ENCODE measurements around the gene HEXD.

HEXD gene

DNA sequence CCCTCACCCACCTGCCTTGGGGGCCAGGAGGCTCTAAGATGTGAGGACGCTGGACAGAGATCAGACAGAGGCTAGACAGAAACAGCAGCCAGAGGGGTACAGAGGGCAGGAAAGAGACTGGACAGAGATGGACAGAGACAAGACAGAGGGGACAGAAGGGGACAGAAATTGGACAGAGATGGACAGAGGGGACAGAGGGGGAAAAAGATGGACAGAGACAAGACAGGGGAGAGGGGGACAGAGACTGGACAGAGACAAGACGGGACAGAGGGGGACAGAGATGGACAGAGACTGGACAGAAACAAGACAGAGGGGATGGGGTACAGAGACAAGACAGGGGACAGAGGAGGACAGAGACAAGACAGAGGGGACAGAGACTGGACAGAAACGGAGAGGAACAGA is 30.4 kb upstream of the HEXD start:
- ATAC-seq (ENCODE audit: insufficient read depth, low read depth) (no peak), DNase-seq (no peak)
- Histone ChIP-seq H3K27me3 (ENCODE audit: insufficient read depth, low read length, poor library complexity) (no peaks in the 10 kb centered on the region), H3K9me3 (ENCODE audit: insufficient read depth, low read length, severe bottlenecking) (no peaks in the 10 kb centered on the region), H3K4me3 (ENCODE audit: low read depth in 1 of 2, low read length in 2 of 2) (no peak overlapping the region), H3K4me2 (ENCODE audit: insufficient read depth, low read length) (no peak overlapping the region), H3K27ac (ENCODE audit: low read length) (no peak overlapping the region), H4K20me1 (ENCODE audit: insufficient read depth, low read length) (no peaks in the 10 kb centered on the region), H3K79me2 (ENCODE audit: insufficient read depth, low read length) (no peaks in the 10 kb centered on the region), H3K4me1 (ENCODE audit: insufficient read depth, low read length) (no peaks in the 10 kb centered on the region), H2AFZ (ENCODE audit: low read depth, low read length) (no peak overlapping the region), H3K9ac (ENCODE audit: low read depth, low read length) (no peak overlapping the region), H3K36me3 (ENCODE audit: insufficient read depth, low read length) (peaks cover 12% of the 10 kb centered on the region)
- TF ChIP-seq CTCF (IDR thresholded peaks at IDR 0.05; ENCODE audit: borderline replicate concordance, extremely low read depth, low read length, poor library complexity, severe bottlenecking) (no peak), EZH2 (IDR thresholded peaks at IDR 0.05; ENCODE audit: borderline replicate concordance, low read depth, low read length, severe bottlenecking) (no peak)

DNA sequence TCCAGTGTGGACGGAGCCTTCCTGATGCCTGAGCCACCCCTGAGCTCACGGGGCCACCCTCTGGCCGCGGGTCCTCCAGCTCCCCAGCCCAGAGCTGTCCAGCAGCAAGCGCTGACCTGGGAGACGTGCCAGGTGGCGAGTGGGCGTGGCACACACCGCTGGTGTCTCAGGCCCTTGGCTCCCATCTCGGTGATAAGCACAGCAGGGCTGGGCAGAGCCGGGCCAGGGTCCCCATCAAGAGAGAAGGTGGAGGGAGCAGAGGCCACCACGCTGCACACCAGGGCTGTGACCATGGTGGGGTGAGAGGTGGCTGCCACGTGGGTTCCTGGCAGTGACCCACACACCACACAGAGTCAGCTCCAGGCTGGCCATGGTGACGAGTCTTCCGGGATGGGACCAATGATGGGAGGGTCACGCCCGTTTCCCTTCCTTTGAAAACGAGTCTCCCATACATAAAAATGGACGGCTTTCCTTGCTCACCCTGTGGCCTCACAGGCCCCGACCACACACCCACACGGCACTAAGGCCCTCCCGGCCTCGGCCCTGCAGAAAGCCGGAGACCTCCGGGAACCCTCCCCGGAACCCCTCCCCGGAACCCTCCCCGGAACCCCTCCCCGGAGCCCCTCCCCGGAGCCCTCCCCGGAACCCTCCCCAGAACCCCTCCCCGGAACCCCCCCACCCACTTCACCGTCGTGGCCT is 29.8 kb upstream of the HEXD start:
- DNase-seq (no peak), ATAC-seq (ENCODE audit: insufficient read depth, low read depth) (no peak; the same call in 2 of the 3 replicates)
- Histone ChIP-seq H3K9me3 (ENCODE audit: insufficient read depth, low read length, severe bottlenecking) (no peaks in the 10 kb centered on the region), H3K27me3 (ENCODE audit: insufficient read depth, low read length, poor library complexity) (no peaks in the 10 kb centered on the region), H3K4me1 (ENCODE audit: insufficient read depth, low read length) (no peaks in the 10 kb centered on the region), H3K79me2 (ENCODE audit: insufficient read depth, low read length) (no peaks in the 10 kb centered on the region), H3K9ac (ENCODE audit: low read depth, low read length) (no peak overlapping the region), H3K4me3 (ENCODE audit: low read depth in 1 of 2, low read length in 2 of 2) (no peak overlapping the region), H3K27ac (ENCODE audit: low read length) (no peak overlapping the region), H2AFZ (ENCODE audit: low read depth, low read length) (no peak overlapping the region), H4K20me1 (ENCODE audit: insufficient read depth, low read length) (no peaks in the 10 kb centered on the region), H3K4me2 (ENCODE audit: insufficient read depth, low read length) (no peak overlapping the region), H3K36me3 (ENCODE audit: insufficient read depth, low read length) (peaks cover 18% of the 10 kb centered on the region)
- no peak for TF ChIP-seq EZH2 (IDR thresholded peaks at IDR 0.05; ENCODE audit: borderline replicate concordance, low read depth, low read length, severe bottlenecking)
- no peak for TF ChIP-seq CTCF (IDR thresholded peaks at IDR 0.05; ENCODE audit: borderline replicate concordance, extremely low read depth, low read length, poor library complexity, severe bottlenecking)

DNA sequence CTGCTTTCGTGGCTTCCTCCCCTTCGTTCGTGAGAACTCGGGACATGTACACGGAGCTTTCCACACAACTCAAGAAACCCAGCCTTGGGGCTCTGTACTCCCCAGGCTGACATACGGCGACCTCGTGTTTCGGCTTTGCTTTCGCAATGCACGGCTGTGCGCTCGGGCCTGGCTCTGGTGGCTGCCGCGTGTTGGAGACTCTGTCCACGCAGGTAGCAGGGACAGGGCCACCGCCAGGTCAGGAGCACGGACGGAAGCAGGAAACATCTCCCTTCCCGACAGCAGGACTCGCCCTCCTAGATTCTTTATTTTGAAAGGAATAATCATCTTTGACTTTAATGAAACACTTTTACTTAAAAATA is 29.2 kb upstream of the HEXD start:
- H3K4me1 ChIP-seq (ENCODE audit: insufficient read depth, low read length), result no peaks in the 10 kb centered on the region
- TF ChIP-seq CTCF (IDR thresholded peaks at IDR 0.05; ENCODE audit: borderline replicate concordance, extremely low read depth, low read length, poor library complexity, severe bottlenecking) (no peak), EZH2 (IDR thresholded peaks at IDR 0.05; ENCODE audit: borderline replicate concordance, low read depth, low read length, severe bottlenecking) (no peak)
- no peaks in the 10 kb centered on the region for H4K20me1 ChIP-seq (ENCODE audit: insufficient read depth, low read length)
- no peaks in the 10 kb centered on the region for H3K9me3 ChIP-seq (ENCODE audit: insufficient read depth, low read length, severe bottlenecking)
- H3K79me2 ChIP-seq (ENCODE audit: insufficient read depth, low read length), result no peaks in the 10 kb centered on the region
- H3K27me3 ChIP-seq (ENCODE audit: insufficient read depth, low read length, poor library complexity), result no peaks in the 10 kb centered on the region
- H3K4me2 ChIP-seq (ENCODE audit: insufficient read depth, low read length), result no peak overlapping the region
- peaks cover 22% of the 10 kb centered on the region for H3K36me3 ChIP-seq (ENCODE audit: insufficient read depth, low read length)
- no peak overlapping the region for H3K9ac ChIP-seq (ENCODE audit: low read depth, low read length)
- ATAC-seq (ENCODE audit: insufficient read depth, low read depth), result no peak
- no peak overlapping the region for H2AFZ ChIP-seq (ENCODE audit: low read depth, low read length)
- no peak overlapping the region for H3K27ac ChIP-seq (ENCODE audit: low read length)
- H3K4me3 ChIP-seq (ENCODE audit: low read depth in 1 of 2, low read length in 2 of 2), result no peak overlapping the region
- DNase-seq, result no peak

Measured in DND-41 (cell line).